Glomerular endothelial cell (primary cell): Measurements from ENCODE around the gene EMILIN1. TPM values are rescaled to one million over a fixed set of nuclear protein-coding genes. Genes with fewer than 3 reads are reported as not detected.

Source experiments
- DNase-seq: peaks from one replicate; pipeline ENCODE4 v3.0.0-alpha.2; 2011; ENCODE audit warnings: low read depth, low spot score; ENCODE audit errors: extremely low read depth
- total RNA-seq: library from RNA; depleted of rRNA; stranded (reverse); fragments of >200 nt; gene quantifications from 2 replicates; pipeline ENCODE4 v1.2.3, GENCODE V29; 2015

Gene EMILIN1
- total RNA-seq, 1 donor from 2014 or later: 7.3 TPM

- DNase-seq: no peak
These were observed 1.1 kb downstream of the EMILIN1 start for GRCh38 chr2:27079233-27080139.

GRCh38 chr2:27080140-27080469 lies 1.7 kb downstream of the EMILIN1 start:
- no peak for DNase-seq

- no peak for DNase-seq
These were observed 2.2 kb downstream of the EMILIN1 start for GRCh38 chr2:27080603-27080936.

- DNase-seq: no peak
These were observed 3.8 kb downstream of the EMILIN1 start for GRCh38 chr2:27081984-27082772.

- no peak for DNase-seq
These were observed 4.5 kb downstream of the EMILIN1 start for GRCh38 chr2:27082773-27083409.

GRCh38 chr2:27083410-27084296 lies 5.2 kb downstream of the EMILIN1 start:
- DNase-seq: no peak

GRCh38 chr2:27084297-27085061 lies 6.1 kb downstream of the EMILIN1 start:
- no peak for DNase-seq

- no peak for DNase-seq
These were observed 6.8 kb downstream of the EMILIN1 start for GRCh38 chr2:27085062-27085672.

GRCh38 chr2:27085673-27086089 lies 7.3 kb downstream of the EMILIN1 start:
- no peak for DNase-seq

GRCh38 chr2:27086090-27086723 lies 7.8 kb downstream of the EMILIN1 start:
- DNase-seq: no peak

GRCh38 chr2:27086724-27087593 lies 8.5 kb downstream of the EMILIN1 start, which contains the start of gene KHK:
Gene KHK (plus strand): TSS chr2:27086772. CDS start chr2:27087260, 488 bp downstream.
- no peak for DNase-seq

- DNase-seq: no peak
These were observed 9.5 kb downstream of the EMILIN1 start for GRCh38 chr2:27087823-27088410.

- DNase-seq: no peak
These were observed 10.2 kb downstream of the EMILIN1 start for GRCh38 chr2:27088634-27089033.

GRCh38 chr2:27089111-27089954 lies 10.9 kb downstream of the EMILIN1 start:
- no peak for DNase-seq

GRCh38 chr2:27091746-27092695 lies 13.6 kb downstream of the EMILIN1 start:
- DNase-seq: no peak
